Heart left ventricle (tissue), 13 donors: Measurements from ENCODE around the gene KRTAP5-1.

Source experiments
- CTCF ChIP-seq, 12 donors: fragments of 200-600 bp; sonication (generic) in 4 of 12; IDR thresholded peaks; one replicate each; pipeline versions ENCODE4 v1.5.0 to v1.8.0; 2018 to 2022; ENCODE audit warnings: antibody characterized with exemption in 12 of 12, mild to moderate bottlenecking in 5 of 12
- POLR2A ChIP-seq, 2 donors: fragments of 450-650 bp; IDR thresholded peaks; one replicate each; pipeline ENCODE4 v1.6.1; 2017; ENCODE audit warnings: antibody characterized with exemption in 2 of 2, mild to moderate bottlenecking in 2 of 2, moderate library complexity in 2 of 2
- donor health status: ischemic (EF 13 %, LVEDD 7.1; RV severe dilation, severe dysfunction).
- donor health status: DM: no; HTN: yes; CAD: no.
- donor health status: DM: no; HTN: no; CAD: no.
- donor health status: ischemic (EF 25% LVEDD 6.9; RV normal size, moderate dysfunction).
- donor health status: ischemic (EF 25% LVEDD 5.7; RV mildly dilated, moderate dysfunction).
- donor health status: ischemic (EF 35%, LVEDD 5.7; RV mildly dilated, moderate dysfunction).
- donor health status: nonischemic (EF 11% LVEDD 7.7; RV severe dilation, severe dysfunction).
- donor health status: DM: yes; HTN: yes; CAD: no.
- donor health status: PGD.
- donor health status: ischemic (EF 29% LVEDD 5.4; RV normal size, mild dysfunction).
- donor health status: nonischemic (EF 23%, LVEDD 6.1; RV moderate dilation, normal function).

GRCh38 chr11:1573077-1573902, 11.8 kb downstream of the KRTAP5-1 start:
- no peak for TF ChIP-seq CTCF (IDR thresholded peaks at IDR 0.05)
- TF ChIP-seq POLR2A (IDR thresholded peaks at IDR 0.05) = no peak
